GM18511 (cell line): ENCODE measurements around the gene IMMT.

Experiments used
- ATAC-seq: cut with Tn5 transposase; IDR thresholded peaks from one replicate; pipeline ENCODE4 v1.9.1; 2021; ENCODE audit warnings: mild to moderate bottlenecking, moderate library complexity; ENCODE audit not compliant: unreplicated experiment

The IMMT gene

DNA sequence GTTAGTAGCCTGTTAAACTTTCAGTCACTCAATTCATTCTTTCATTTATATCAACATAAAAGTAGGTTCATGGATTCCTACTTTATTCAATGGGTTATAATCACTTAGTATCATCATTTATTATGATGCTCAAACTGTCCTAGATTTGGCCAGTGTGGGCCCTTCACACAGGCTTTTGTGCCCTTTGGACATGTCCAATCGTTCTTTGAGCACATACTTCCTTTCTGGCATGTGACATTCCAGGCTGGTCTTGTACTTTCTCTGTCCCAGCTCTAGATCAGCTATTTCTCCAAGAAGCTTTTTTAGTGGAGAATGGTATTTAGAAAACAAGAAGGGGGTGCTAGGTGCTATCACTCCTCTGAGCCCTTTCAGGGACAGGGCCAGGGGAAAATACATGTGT, 101.0 kb downstream of the IMMT start:
- ATAC-seq: no peak
